NCI-H2196 (cell line): ENCODE results near the gene TIMM17B.
A peak's percentile ranks its signal among the peaks of the same experiment; 100 is the strongest.

Experiments used
- DNase-seq: peaks from one replicate; lab custom pipeline; 2025; ENCODE audit not compliant: unreplicated experiment; lab: John Stamatoyannopoulos, UW

Gene TIMM17B

GRCh38 chrX:48897625-48898306 is at the start of gene TIMM17B, which contains the start of gene PQBP1:
Gene TIMM17B (minus strand): TSS chrX:48897768. CDS start chrX:48897749, 19 bp downstream.
Gene PQBP1 (plus strand): TSS chrX:48897930. CDS start chrX:48898510, 580 bp downstream.
- DNase-seq: peak; percentile 88

- peak; percentile 29 for DNase-seq
Measured at GRCh38 chrX:48945517-48946348, 48.2 kb upstream of the TIMM17B start.

- DNase-seq: no peak
Measured at GRCh38 chrX:48942895-48943294, 45.3 kb upstream of the TIMM17B start.

GRCh38 chrX:48940404-48940955 is 42.9 kb upstream of the TIMM17B start:
- DNase-seq: no peak

GRCh38 chrX:48939524-48940228 is 42.1 kb upstream of the TIMM17B start:
- DNase-seq: no peak

- no peak for DNase-seq
Measured at GRCh38 chrX:48938721-48939425, 41.3 kb upstream of the TIMM17B start.

GRCh38 chrX:48937054-48937907 is 39.7 kb upstream of the TIMM17B start:
- DNase-seq: no peak

GRCh38 chrX:48936429-48937053 is 39.0 kb upstream of the TIMM17B start:
- no peak for DNase-seq

GRCh38 chrX:48935301-48935670 is 37.7 kb upstream of the TIMM17B start:
- no peak for DNase-seq

GRCh38 chrX:48934581-48935300 is 37.2 kb upstream of the TIMM17B start:
- no peak for DNase-seq

- DNase-seq: no peak
Measured at GRCh38 chrX:48933757-48934156, 36.2 kb upstream of the TIMM17B start.

GRCh38 chrX:48927736-48928382 is 30.3 kb upstream of the TIMM17B start:
- no peak for DNase-seq

GRCh38 chrX:48927123-48927522 is 29.6 kb upstream of the TIMM17B start:
- no peak for DNase-seq

- no peak for DNase-seq
Measured at GRCh38 chrX:48924270-48924669, 26.7 kb upstream of the TIMM17B start.

GRCh38 chrX:48923771-48924170 is 26.2 kb upstream of the TIMM17B start:
- DNase-seq: no peak

- DNase-seq: no peak
Measured at GRCh38 chrX:48920718-48921104, 23.1 kb upstream of the TIMM17B start.

GRCh38 chrX:48919947-48920717 is 22.6 kb upstream of the TIMM17B start:
- no peak for DNase-seq
